GM21723 (cell line): Measurements from ENCODE around the gene AP3S2.

Experiments used
- ATAC-seq: cut with Tn5 transposase; IDR thresholded peaks from one replicate; pipeline ENCODE4 v1.9.1; 2021; ENCODE audit warnings: mild to moderate bottlenecking, moderate library complexity; ENCODE audit not compliant: unreplicated experiment

AP3S2 gene

DNA sequence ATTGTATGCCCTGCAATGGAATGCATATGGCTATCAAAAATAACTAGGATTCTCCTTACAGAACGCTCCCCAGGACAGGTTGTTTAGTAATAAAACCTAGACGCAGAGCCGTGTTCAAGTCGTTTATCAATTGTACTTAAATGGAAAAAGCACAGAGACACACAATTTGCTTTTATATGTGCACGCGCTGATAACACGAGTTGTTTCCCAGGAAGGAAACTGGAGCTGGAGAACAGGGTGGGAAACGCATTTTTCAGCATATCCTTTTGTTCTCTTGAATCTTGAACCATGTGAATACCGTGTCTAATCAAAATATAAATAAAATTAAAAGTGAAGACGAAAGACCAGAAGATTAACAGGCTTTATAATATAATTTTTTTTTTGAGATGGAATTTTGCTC, 75.5 kb downstream of the AP3S2 start:
- no peak for ATAC-seq

DNA sequence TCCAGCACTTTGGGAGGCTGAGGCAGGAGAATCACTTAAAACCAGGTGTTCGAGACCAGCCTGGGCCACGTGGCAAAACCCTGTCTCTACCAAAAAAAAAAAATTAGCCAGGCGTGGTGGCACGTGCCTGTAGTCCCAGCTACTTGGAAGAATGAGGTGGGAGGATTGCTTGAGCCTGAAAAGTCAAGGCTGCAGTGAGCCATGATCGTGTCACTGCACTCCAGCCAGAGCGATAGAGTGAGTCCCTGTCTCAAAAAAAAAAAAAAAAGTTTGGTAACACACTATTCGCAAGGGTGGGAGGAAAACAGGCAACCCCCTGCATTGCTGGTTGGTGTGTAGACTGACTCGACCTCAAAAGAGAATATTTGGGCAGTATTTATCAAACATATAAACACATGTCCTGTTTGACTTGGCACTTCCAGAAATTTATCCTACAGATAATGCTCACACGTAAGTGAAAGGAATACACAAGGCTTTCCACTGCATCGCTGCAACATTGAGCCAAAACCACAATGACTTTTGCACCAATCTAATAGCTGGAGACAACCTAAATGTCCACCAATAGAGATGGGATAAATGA, 76.0 kb downstream of the AP3S2 start:
- ATAC-seq = no peak

GRCh38 chr15:89815769-89816168, 78.0 kb downstream of the AP3S2 start:
- ATAC-seq = no peak

DNA sequence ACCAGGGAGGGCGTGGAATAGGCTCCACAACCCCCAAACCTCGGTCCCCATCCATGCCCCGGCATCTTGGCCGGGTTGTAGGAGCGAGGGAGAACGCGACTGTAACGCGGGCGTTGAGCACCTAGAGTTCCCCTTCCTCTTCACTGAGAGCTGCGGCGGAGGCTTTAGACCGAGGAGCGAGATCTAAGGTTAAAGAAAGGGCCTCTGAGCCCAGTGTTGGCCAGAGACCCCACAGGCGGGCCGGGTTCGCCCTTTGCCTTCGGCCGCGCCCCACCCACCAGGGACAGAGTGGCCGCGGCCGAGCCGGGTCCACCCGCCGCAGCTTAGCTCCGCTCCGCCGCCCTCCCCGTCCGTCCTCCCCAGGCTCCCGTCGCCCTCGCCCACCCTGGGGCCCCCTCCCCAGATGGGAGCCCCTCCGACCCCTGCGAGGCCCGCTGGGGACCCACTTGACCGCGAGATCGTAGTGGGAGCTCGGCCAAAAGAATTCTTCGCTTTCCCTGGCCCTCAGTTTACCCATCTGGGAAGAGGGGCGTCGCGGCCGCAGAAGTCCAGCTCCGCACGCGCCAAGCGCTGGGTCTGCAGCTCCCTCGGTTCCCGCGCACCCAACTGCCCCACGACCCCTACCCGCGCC, 79.6 kb downstream of the AP3S2 start:
- ATAC-seq = no peak

DNA sequence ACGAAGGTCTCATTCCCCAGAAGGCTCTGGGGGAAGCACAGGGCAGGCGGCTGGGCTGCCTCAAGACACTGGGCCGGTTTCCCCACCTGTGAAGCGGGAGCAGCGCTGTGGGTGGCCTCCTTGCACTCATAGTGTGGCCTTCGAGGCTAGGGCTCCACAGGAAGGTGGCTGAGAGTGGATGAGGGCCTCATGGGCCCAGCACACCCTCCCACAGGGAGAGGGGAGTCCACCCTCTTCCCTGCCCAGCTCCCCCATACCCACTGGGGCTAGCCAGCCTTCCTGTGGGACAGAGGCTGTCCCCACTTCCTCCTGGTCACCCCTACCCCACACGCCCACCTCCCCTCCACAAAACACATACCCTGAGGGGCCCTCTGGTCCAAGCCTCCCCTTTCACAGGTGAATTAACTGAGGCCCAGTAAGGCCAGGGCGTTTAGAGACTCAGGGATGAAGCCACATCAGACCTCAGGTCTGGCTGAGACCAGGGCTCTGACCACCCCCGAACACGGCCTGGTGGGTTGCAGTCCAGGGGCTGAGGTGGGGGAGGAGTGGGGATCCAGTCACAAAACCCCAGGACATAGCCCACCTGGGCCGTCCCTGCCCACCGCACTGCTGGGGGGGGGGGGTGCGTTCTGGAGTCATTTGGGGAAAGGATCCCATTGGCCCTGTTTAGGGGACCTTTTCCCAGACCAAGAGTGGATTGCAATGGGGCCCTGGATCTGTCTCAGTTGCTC, 80.2 kb downstream of the AP3S2 start:
- no peak for ATAC-seq

GRCh38 chr15:89812847-89813320, 80.9 kb downstream of the AP3S2 start:
- ATAC-seq = no peak

DNA sequence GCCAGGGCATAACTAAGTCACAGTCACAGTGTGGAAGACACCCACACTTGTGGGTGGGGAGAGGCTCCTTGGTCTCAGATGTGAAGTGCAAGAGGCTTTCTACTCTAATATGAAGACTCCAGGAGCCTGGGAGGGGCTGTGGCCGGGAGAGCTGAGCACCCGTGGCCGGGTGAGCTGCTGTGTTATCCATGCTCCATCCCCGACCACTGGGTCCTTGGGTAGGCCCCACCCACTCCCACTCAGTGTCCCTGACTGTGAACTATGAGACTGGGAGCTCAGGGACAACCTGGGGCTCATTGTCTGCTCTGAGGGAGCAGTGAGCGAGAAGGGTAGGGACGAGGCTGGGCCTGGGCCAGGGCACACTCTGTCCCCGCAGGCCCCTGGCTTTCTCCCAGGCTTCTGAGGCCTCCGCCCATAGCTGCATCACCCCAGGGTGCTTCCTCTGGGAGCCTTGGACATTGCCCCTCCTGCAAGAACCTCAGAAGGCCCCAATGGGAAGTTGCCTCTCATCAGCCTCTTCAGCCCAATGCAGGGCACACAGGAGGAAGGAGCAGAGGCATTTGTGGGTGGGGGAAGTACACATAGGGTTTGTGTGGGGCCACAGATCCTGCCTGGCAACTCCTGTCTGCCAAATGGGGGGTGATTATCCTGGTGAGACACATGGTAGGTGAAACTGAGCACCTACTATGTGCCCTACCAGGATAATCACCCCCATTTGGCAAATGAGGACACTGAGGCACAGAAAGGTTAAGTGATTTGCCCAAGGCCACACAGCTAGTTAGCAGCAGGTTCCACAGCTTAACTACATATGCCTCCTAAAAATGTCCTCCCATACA, 81.6 kb downstream of the AP3S2 start:
- no peak for ATAC-seq

GRCh38 chr15:89810837-89811236, 83.0 kb downstream of the AP3S2 start:
- no peak for ATAC-seq

GRCh38 chr15:89809787-89810148, 84.0 kb downstream of the AP3S2 start:
- no peak for ATAC-seq

DNA sequence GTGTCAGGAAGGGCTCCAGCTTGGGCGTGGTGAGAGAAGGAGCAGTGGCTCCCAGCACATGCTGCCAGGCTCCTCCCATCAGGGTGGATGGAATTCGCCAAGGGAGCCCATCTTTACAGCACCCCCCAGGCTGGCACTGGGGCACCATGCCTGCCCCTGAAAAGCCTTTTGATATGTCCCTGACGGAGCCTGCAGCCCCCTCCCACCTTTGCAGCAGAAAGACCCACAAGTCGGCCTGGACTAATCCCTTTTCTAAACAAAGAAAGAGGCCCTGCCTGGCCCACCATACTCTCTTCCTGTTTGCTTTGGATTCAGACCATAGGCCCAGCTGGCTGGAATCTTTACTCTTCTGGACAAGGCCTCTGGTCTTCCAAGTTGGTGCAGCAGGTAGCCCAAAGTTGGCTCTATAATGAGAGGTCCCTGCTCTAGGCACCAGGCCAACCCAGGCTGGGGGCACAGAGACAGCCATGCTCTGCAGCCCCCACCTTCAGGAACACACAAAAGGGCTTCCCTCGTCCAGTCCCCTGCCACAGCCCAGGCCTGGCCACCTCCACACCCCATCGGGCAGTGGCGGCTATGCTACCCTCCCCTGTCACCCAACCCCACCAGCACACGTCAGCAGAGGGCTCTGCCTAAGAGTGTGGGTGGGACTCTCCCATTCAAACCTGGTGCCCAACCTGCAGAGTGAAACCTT, 84.6 kb downstream of the AP3S2 start:
- ATAC-seq = no peak

- no peak for ATAC-seq
Observed at GRCh38 chr15:89808160-89808870, 85.5 kb downstream of the AP3S2 start.

DNA sequence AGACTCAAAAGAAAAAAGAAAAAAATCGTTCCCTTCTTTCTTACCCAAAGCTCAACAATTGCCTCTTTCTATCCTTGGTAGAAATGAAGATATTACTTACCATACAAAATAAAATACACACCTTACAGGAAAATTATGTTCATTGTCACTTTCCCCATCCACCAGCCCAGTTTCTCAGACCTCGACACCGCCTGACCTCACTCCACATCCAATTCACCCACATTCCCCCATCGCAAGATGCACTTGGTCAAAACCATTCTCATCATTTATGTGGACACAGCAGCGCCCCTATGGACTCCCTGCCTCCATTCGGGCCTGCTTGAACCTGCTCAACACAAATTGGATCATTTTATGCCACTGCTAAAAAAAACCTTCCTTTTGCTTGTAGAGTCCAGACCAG, 86.1 kb downstream of the AP3S2 start:
- no peak for ATAC-seq

DNA sequence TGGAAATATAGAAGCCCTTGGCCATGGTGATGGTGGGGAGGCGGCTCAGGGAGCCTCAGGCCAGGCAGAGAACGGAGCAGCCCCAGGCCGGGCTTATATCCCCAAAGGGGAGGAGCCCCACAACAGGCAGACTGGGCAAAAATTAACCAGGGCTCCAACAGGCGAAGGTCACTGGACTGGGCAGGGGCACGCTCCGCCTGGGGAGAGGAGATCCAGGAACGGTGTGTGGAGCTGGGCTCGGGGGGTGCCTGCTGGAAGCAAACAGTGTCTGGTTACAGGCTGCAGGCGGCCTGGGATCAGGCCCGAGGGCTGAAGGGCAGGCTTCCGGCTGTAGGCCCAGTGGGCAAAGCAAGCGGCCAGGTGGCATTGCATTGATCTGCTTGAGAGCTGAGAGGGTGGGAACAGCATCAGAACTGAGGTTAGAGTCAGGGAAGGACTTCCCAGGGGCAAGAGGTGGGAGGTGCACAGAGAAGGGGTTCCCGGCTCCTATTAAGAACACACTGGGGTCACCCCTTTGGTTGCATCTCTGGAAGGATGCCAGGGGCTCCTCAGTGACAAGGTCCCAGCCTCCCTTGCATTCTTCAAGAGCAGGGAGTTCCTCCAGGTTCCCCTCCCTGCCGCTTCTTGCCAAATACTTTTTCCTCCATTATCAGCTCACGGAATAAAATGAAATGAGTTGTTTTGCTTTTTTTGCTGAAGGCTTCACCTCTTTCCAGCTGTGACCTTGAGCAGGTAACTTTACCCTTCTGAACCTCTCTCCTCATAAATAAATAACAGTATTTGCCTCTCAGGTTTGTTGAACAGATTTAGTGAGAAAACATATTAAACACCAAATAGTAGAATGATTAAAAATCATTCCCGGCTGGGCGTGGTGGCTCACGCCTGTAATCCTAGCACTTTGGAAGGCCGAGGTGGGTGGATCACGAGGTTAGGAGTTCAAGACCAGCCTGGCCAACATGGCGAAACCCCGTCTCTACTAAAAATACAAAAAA, 86.9 kb downstream of the AP3S2 start:
- no peak for ATAC-seq

- ATAC-seq = no peak
Observed at GRCh38 chr15:89806210-89806558, 87.6 kb downstream of the AP3S2 start.

GRCh38 chr15:89805241-89806209, 88.3 kb downstream of the AP3S2 start:
- ATAC-seq = no peak

- no peak for ATAC-seq
Observed at GRCh38 chr15:89803941-89804800, 89.6 kb downstream of the AP3S2 start.
